Measurements from ENCODE around the gene NBPF3.

DNA sequence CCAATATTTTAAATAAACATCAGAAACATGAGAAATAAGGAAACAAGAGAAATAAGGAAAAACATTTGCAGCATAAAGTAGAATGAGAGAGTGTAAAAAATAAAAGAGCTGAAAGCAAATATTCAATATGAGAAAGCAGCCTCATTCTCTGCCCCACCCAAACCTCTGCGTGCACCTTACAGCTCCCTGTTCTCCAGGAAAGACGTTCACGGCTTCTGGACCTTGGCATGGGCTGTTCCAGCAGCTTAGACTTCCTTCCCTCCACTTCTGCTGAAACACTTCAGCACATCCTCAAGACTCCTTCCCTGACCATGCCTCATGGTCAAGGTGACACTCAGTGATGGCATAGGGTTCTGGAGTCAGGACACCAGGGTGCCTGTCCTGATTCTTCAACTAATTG lies 92.6 kb downstream of the NBPF3 start:
- TF ChIP-seq, protein P1, sequence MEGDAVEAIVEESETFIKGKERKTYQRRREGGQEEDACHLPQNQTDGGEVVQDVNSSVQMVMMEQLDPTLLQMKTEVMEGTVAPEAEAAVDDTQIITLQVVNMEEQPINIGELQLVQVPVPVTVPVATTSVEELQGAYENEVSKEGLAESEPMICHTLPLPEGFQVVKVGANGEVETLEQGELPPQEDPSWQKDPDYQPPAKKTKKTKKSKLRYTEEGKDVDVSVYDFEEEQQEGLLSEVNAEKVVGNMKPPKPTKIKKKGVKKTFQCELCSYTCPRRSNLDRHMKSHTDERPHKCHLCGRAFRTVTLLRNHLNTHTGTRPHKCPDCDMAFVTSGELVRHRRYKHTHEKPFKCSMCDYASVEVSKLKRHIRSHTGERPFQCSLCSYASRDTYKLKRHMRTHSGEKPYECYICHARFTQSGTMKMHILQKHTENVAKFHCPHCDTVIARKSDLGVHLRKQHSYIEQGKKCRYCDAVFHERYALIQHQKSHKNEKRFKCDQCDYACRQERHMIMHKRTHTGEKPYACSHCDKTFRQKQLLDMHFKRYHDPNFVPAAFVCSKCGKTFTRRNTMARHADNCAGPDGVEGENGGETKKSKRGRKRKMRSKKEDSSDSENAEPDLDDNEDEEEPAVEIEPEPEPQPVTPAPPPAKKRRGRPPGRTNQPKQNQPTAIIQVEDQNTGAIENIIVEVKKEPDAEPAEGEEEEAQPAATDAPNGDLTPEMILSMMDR (IDR thresholded peaks at IDR 0.05), result no peak
- TF ChIP-seq, protein P2, sequence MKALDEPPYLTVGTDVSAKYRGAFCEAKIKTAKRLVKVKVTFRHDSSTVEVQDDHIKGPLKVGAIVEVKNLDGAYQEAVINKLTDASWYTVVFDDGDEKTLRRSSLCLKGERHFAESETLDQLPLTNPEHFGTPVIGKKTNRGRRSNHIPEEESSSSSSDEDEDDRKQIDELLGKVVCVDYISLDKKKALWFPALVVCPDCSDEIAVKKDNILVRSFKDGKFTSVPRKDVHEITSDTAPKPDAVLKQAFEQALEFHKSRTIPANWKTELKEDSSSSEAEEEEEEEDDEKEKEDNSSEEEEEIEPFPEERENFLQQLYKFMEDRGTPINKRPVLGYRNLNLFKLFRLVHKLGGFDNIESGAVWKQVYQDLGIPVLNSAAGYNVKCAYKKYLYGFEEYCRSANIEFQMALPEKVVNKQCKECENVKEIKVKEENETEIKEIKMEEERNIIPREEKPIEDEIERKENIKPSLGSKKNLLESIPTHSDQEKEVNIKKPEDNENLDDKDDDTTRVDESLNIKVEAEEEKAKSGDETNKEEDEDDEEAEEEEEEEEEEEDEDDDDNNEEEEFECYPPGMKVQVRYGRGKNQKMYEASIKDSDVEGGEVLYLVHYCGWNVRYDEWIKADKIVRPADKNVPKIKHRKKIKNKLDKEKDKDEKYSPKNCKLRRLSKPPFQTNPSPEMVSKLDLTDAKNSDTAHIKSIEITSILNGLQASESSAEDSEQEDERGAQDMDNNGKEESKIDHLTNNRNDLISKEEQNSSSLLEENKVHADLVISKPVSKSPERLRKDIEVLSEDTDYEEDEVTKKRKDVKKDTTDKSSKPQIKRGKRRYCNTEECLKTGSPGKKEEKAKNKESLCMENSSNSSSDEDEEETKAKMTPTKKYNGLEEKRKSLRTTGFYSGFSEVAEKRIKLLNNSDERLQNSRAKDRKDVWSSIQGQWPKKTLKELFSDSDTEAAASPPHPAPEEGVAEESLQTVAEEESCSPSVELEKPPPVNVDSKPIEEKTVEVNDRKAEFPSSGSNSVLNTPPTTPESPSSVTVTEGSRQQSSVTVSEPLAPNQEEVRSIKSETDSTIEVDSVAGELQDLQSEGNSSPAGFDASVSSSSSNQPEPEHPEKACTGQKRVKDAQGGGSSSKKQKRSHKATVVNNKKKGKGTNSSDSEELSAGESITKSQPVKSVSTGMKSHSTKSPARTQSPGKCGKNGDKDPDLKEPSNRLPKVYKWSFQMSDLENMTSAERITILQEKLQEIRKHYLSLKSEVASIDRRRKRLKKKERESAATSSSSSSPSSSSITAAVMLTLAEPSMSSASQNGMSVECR (CRISPR knock-in tag; IDR thresholded peaks at IDR 0.05; ENCODE audit: borderline replicate concordance), result no peak
- TF ChIP-seq ZNF512 (CRISPR knock-in tag; IDR thresholded peaks at IDR 0.05; ENCODE audit: borderline replicate concordance), result no peak
- no peak for TF ChIP-seq SP1 (CRISPR knock-in tag; conservative IDR thresholded peaks at IDR 0.05)
- no peak for TF ChIP-seq NR1H2 (CRISPR knock-in tag; IDR thresholded peaks at IDR 0.05)
- TF ChIP-seq, protein P3, sequence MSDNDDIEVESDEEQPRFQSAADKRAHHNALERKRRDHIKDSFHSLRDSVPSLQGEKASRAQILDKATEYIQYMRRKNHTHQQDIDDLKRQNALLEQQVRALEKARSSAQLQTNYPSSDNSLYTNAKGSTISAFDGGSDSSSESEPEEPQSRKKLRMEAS (CRISPR knock-in tag; IDR thresholded peaks at IDR 0.05), result no peak
- TF ChIP-seq GABPB1 (CRISPR knock-in tag; IDR thresholded peaks at IDR 0.05), result no peak
- TF ChIP-seq, protein P4, sequence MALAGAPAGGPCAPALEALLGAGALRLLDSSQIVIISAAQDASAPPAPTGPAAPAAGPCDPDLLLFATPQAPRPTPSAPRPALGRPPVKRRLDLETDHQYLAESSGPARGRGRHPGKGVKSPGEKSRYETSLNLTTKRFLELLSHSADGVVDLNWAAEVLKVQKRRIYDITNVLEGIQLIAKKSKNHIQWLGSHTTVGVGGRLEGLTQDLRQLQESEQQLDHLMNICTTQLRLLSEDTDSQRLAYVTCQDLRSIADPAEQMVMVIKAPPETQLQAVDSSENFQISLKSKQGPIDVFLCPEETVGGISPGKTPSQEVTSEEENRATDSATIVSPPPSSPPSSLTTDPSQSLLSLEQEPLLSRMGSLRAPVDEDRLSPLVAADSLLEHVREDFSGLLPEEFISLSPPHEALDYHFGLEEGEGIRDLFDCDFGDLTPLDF (CRISPR knock-in tag; IDR thresholded peaks at IDR 0.05), result no peak
- TF ChIP-seq ZNF121 (CRISPR knock-in tag; IDR thresholded peaks at IDR 0.05), result no peak
- TF ChIP-seq FOXK1 (CRISPR knock-in tag; IDR thresholded peaks at IDR 0.05), result no peak
- TF ChIP-seq ZNF671 (CRISPR knock-in tag; IDR thresholded peaks at IDR 0.05), result no peak
- TF ChIP-seq ELF4 (CRISPR knock-in tag; IDR thresholded peaks at IDR 0.05; ENCODE audit: low read depth), result no peak
- no peak for TF ChIP-seq ZNF416 (CRISPR knock-in tag; IDR thresholded peaks at IDR 0.05)

Measured in WTC11 (cell line).